Kidney capillary endothelial cell (primary cell): ENCODE measurements around the gene GABPA.
"Not testable (repeated sequence)": the region's sequence is repeated elsewhere in the genome, so short reads cannot be mapped to it uniquely, and the experiment has no call there.

Source experiments
- DNase-seq: peaks from one replicate; pipeline ENCODE4 v3.0.0-alpha.2; 2018; ENCODE audit warnings: low spot score

GABPA gene

DNA sequence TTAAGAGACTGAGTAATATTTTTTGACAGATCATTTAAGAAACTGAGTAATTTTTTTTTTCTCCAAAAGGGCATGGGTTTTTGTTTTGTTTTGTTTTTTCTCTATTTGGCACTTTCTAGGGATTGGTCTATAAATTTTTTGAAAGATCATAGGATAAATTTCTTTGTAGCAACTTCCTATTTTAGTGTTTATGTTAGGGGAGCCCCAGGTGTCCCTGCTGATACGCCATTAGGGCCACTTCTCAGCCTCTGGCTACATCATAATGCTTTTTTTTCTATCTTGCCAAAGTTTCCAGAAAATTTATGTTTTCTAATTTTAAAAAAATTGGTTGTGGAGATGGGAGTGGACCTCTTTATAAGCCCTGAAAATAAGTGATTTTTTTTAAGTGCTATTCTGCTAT lies 2.6 kb downstream of the GABPA start:
- no peak for DNase-seq

DNA sequence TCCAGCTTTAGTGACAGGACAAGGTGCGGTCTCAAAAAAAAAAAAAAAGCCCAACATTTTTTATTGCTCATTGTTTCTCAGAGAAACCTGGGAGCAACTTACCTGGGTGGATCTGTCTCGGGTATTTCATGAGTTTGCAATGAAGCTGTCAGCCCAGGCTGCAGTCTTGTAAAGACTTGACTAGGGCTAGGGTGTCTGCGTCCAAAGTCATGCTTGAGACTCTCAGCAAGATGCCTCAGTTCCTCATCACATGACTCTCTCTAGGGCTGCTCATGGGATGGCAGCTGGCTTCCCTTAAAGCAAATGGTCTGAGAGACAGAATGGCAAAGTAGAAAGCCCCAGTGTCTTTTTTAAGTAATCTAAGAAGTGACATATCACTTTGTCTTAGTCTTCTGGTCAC lies 8.1 kb downstream of the GABPA start:
- no peak for DNase-seq

DNA sequence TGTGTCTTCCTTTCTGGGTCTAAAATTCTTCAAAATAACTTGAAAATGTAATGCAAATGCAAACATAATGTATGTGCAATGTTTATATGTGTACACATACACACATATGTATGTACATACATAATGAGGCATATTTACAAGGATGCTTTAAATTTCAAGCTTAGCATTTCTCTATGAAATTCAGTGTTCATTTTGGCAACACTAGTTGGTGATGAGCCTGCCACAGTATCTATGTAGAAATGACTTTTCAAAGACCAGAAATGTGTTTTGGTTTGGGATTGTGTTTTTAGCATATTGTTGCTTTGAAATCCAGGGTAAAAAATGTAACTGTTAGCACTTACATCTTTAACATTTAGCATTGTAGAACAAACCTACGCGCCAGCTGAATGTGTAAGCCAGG lies 10.1 kb downstream of the GABPA start:
- no peak for DNase-seq

DNA sequence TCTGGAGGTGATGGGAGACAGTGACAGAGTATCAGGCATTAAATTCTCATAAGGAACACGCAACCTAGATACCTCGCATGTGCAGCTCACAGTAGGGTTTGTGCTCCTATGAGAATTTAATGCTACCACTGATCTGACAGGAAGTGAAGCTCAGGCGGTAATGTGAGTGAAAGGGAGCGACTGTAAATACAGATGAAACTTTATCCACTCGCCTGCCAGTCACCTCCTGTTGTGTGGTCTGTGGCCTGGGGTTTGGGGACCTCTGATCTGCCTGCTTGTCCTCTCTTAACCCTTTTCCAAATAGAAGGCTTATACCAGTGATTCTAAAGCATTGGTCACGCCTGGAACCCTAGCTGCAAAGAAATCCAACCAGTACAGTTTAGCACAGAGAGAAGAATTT lies 15.3 kb downstream of the GABPA start:
- no peak for DNase-seq

DNA sequence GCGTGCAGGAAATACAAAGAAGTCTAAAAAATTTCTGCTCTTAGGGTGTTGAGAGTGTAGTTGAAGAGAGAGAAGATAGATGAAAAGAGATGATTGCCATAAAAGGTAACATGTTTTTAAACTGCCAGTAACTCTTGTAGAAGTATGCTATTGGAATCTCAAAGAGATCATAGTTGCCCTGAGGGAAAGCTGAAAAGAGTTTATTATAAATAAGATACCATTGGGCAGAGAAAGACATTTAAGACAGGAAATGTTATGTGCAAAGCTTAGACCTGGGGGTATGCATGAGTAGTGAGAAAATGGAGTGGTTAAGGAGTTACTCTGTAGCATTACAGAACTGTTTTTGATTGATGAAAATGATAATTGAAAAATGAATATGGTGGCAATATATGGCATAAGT lies 17.6 kb downstream of the GABPA start:
- DNase-seq: no peak

DNA sequence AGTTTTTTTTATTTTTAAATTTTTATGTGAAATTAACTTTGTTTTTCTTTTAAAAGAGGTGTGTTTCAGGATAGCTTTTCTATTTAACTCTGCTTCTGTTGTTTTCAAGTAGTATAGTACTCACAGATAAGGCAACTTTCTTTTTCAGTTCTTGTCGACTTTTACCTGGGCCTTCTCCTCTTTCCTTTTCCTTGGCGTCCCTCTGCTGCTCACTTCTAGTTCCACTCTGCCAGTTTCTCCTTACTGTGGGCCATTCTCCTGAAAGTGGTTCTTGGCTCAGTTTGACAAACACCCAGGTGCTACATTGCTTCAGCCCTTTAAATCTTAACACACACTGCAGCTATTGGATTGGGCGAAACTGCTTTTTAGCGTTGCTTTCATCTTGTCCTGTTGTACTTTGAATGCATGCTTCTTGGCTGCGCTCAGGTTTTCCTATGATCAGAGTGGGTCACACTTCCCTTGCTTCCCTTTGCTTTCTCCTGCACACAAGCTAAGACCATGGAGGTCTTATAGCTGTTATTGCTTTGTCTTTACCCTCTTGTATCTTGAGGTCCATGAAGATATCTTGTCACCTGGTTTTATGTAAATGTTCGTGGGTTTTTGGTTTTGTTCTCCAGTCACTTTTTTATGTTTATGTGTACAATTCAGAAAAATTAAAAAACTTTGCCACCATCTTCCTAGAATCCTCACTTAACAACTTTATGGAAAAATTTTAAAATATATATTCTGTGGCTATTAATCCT lies 21.6 kb downstream of the GABPA start:
- no peak for DNase-seq

DNA sequence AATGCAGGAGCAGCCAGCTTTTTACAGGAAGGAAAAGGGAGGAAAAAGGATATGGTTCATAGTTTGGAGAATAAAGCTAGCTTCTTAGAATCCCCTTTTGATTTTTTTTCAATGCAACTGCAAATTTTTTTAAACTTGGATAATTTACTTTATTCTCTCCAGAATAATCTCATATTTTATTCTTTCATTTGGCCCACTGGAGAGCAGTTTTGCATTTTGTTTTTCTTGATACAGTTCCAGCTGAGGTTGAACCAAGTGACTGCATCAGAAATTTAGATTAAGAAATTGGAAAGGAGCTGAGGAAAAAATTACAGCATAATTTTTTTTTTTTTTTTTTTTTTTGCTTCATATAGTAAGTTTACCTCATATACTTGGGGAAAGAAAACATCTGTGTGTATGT lies 22.8 kb downstream of the GABPA start:
- DNase-seq: peak; percentile 17

DNA sequence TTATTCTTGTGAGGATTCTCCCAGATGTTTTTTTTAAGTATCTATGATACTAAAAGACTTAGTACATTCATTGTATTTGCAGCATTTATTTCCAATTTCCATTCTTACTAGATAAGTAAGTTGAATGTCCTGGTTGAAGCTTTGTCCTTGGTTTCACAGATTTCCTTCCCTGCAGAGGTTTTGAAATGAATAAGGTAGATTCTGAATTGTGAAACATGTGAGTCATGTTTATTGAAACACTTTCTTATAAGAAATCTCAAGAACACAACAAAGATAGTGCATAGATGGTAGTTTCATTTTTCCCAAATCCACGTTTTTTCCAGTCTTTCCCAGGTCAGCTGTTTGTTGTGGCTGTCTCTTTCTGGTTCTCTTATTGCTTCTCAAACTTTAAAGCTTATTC lies 24.8 kb downstream of the GABPA start:
- DNase-seq: no peak

DNA sequence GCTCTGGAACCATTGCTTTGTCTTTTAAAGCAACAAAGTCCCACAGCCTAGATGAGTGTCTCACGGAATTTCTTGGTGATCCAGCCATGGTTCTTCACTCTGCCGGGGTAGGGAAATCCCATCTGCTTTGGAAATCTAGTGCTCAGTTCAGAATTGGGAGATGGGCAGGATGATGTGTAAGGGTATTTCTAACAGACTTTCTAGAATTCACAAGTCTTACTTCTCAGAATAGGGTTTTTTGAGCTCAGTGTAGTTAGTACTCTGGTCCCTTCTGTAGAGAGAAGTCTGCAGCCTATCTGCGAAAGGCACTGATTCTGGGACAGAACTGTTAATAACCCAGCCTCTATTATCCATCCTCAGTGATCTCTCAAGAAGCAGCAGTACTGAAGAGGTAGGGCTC lies 25.3 kb downstream of the GABPA start:
- no peak for DNase-seq

DNA sequence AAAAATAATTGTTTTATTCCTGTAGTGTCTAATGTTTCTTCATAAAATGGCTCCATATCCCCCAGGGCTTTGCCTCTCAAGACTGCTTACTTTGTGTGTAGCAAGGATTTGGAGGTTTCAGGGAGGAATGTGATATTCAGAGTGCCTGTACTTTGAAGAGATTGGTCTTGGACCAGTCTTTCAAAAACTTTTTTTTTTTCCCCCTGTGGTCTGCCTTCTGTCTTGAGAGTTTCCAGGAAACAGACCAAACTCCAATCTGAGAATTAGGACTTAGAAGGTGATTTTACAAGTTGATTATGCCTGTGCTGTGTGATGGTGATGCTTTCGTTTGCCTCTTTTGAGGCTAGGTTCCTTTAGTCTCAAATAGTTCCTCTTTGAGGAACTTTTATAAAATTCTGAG lies 25.9 kb downstream of the GABPA start:
- no peak for DNase-seq

DNA sequence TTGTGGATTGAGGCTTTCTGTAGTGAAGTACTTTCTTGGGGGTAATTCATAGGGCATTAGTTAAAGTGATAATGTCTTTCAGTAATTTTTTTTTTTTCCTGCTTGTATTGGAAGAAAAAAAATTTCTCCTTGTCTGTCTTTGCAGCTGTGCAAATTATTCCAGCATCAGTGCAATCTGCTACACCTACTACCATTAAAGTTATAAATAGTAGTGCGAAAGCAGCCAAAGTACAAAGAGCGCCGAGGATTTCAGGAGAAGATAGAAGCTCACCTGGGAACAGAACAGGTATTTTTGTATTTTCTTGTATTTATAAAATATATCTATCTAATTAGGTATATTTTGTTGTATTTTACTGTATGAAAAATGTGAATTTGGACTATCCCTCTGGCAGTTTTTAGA lies 29.3 kb downstream of the GABPA start:
- no peak for DNase-seq

DNA sequence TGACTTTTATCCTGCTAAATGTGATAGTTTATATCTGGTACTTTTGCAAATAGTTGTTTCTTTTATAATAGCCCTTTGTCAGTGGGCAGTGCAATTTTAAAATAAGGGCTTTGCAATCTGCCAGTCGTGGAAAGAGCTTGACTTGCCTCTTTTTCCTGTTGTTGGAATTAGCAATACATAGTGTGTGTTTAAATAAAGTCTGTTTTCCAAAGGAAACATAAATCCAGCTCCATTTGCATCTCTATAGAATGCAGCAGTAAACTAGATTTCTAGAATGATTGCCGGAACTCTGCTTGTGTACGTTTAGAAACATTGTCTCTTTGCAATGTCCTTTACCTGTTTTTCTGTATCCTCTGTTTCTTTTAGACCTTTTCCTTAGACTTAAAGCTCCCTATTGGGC lies 33.1 kb downstream of the GABPA start:
- no peak for DNase-seq

DNA sequence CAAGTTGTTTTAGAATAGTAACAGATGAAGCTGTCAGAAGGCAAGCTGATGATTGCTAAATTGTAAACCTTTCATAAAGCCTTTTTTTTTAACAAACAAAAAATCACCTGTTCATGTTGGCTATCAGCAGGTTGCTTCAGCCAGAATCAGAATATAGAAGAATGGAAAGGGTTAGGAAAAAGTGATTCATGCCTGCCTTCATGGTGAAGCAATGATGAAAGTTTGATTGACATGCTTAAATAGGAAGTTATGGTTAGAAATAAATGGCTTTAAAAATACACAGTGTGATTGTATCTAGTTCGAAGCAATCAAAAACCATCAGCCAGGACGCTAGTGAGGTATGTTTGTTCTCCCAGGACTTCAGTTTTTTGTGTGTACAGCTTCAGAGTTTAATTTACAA lies 37.9 kb downstream of the GABPA start:
- DNase-seq: no peak

DNA sequence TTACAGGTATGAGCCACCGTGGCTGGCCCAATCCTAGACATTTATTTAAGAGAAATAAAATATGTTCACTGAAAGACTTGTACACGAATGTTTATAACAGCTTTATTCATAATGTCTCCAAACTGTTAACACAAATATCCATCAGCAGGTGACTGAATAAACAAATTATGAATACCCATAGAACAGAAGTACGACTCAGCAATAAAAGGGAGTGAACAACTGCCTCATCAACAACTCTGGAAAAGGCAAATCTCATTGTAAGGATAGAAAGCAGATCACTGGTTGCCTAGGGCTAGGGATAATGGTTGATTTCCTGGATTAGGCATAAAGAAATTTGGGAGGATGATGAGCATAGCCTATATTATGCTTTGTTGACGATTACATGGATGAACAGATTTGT lies 41.7 kb downstream of the GABPA start:
- DNase-seq: no peak

DNA sequence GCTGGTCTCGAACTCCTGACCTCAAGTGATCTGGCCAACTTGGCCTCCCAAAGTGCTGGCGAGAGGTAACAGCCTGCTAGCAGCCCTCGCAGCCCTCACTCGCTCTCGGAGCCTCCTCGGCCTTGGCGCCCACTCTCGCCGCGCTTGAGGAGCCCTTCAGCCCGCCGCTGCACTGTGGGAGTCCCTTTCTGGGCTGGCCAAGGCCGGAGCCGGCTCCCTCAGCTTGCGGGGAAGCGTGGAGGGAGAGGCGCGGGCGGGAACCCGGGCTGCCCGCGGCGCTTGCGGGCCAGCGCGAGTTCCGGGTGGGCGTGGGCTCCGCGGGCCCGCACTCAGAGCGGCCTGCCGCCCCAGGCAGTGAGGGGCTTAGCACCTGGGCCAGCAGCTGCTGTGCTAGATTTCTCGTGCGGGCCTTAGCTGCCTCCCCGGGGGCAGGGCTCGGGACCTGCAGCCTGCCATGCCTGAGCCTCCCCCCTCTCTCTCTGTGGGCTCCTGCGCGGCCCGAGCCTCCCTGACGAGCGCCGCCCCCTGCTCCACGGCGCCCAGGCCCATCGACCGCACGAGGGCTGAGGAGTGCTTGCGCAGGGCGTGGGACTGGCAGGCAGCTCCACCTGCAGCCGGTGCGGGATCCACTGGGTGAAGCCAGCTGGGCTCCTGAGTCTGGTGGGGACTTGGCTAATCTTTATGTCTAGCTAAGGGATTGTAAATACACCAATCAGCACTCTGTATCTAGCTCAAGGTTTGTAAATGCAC lies 43.5 kb downstream of the GABPA start:
- DNase-seq: not testable (repeated sequence)

DNA sequence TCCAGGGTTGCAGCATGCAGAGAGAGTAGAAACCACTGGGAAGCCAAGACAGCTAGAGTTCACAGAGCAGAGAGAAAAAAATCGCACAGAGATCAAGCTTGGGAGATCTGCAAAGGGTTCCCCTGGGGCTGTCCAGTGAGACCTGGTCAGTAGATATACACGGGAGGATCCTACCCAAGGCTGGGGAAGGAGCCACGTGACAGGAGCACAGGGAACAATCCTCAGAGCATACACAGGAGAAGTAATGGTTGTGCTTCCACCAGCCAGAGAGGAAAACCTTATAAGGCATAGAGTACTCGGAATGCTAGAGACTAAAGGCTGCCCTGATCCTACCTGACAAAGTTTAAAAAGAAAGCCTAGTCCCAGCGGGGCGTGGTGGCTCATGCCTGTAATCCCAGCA lies 53.9 kb downstream of the GABPA start:
- DNase-seq: no peak

DNA sequence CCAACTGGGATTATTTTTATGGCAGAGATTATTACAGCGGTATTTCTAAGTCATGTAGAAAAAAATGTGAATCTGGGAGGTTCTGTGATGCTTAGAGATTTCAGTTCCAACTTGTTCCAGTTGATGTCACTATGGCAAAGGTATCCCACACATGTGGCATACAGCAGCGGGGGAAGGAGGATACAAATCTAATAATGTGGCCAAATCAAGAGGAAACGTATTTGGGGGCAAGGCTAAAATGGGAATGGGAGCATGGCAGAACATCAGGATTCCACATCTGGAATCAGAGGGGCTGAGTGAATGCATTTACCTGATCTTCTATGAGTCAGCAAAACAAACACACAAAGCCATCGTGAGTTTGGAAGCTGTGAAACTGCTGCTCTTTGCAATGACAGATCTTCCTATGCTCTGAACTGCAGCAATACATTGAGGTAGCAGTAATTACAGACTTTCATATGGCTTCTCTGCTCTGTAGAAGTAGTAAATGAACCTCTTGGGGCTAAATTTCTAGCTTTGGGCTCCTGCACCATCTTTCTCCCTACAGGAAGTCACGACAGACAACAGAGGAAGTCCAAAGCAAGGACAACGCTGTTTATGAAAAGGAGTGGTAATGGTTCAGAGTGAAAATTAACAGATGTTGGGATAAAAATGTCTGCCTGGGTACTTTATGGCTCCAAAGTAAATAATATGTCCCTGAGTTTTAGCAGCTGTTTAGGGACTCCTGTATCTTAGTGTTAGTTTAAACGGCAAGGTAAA lies 55.5 kb downstream of the GABPA start:
- DNase-seq: peak; percentile 63

DNA sequence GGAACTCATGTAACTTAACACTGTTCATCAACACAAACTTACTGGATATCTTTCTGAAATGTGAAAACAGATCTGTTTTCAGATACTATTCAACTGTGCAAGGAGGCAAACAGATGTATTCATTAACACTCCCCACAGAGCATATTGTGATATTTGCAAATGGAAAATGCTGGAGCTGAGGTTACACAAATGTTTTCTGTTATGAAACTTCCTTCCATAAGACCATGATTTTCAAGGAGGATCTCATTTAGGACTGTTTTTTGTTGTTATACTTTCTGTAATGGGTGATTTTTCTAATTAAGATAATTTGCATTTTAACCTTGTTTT lies 56.1 kb downstream of the GABPA start:
- no peak for DNase-seq

DNA sequence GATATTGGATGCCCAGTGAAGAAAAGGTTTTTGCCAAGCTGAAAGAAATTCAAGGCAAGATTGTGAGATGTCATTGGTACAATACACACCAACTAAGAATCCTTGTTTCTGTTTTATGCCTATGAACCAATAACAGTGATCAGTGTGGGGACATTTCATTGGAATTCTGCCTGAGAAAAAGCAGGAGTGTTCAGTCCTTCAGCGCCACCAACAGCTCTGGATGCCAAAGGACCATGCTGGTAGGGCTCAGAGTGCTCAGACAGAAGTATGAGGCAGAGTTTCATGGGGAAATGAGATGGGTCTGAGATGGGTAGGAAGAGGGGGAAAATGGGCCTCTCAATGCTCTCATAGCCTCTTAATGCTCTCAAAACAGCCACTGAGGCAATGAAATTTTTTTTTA lies 56.5 kb downstream of the GABPA start:
- no peak for DNase-seq

DNA sequence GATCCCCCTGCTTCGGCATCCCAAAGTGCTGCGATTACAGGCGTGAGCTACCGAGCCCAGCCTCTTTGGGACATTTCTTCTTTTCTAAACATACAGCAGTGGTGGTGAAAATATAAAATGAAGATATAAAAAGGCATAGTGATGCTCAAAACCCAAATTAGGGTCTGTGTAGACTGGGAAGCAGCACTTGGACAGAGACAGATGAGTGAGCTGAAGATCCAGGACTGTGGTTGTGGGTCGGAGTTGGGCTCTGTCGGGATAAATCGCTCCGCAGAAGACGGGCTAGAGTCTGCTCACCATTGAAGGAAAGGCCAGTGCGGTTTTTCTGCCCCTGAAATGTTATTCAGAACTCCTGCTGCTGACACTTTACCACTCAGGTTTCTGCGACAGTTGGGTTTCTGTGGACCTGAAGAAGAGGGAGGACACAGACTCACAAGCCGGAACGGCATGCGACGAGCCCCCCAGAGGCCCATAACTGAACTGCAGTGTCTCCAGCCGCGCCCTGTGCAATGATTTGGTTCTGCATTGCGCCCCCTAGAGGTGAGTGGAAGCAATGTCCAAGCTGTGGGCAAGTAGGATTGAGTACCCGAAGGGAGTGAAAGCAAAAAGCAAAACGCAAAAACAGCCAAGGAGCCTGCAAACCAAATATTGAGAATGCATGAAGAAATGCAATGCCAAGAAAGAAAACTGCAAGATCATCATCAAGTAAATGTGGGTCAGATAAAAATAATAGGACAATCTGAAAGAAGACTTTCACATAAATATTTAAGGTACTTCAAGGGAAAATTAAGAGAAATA lies 66.6 kb downstream of the GABPA start:
- peak; percentile 74 for DNase-seq

DNA sequence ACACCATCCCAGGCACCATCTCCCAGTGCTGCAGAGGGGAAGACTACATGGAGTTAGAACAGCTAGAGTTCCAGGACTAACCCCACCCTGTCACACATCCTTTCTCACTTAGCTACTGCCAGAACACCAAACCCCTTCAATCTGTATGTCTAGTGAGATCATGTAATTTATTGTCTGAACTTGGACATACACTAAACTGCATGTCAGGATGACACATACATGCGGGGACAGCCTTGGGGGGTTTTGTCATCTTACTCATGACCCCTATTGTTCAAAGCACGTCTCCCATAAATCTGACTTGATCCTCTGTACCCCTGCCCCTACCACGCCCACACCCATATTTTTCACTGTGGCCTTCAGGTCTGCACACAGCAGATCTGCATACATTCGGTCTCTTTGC lies 71.3 kb downstream of the GABPA start:
- DNase-seq: no peak

DNA sequence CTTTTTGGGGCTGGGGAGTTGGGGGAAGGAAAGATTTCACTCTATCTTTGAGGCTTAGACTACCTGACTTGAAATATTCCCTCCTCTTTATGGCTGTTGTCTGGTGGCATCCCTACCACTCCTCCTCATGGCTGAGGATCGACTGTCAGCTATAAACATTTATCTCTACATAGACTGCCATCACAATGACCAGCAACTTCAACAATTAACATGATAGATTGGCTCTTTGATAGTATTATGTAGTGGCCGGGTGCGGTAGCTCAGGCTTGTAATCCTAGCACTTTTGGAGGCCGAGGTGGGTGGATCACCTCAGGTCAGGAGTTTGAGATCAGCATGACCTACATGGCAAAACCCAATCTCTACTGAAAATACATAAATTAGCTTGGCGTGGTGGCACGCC lies 72.4 kb downstream of the GABPA start:
- no peak for DNase-seq

DNA sequence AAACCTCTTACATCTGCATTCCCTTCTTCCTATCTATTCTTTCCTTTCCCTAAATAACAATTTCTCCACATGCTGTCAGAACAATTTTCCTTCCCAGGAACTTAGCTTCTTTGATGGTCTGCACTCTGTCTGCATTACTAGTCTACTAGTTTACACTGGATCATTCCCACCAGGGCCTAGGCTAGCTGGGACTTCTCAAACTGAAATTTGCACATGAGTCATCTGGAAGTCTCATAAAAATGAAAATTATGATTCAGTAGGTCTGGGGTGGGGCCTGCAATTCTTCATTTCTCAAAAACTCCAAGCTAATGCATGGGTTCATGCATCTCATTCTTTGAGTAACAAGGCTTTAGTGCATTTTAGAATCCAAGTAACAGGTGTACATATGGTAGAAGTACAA lies 74.2 kb downstream of the GABPA start:
- no peak for DNase-seq
